SKM-1 (cell line): Measurements from ENCODE around the gene STX5.
"Not testable (repeated sequence)": the region's sequence is repeated elsewhere in the genome, so short reads cannot be mapped to it uniquely, and the experiment has no call there.

Experiments
- DNase-seq: peaks from one replicate; lab custom pipeline; 2025; ENCODE audit not compliant: unreplicated experiment; lab: John Stamatoyannopoulos, UW

STX5 gene

GRCh38 chr11:62854013-62854824 is 22.4 kb upstream of the STX5 start:
- DNase-seq: no peak

DNA sequence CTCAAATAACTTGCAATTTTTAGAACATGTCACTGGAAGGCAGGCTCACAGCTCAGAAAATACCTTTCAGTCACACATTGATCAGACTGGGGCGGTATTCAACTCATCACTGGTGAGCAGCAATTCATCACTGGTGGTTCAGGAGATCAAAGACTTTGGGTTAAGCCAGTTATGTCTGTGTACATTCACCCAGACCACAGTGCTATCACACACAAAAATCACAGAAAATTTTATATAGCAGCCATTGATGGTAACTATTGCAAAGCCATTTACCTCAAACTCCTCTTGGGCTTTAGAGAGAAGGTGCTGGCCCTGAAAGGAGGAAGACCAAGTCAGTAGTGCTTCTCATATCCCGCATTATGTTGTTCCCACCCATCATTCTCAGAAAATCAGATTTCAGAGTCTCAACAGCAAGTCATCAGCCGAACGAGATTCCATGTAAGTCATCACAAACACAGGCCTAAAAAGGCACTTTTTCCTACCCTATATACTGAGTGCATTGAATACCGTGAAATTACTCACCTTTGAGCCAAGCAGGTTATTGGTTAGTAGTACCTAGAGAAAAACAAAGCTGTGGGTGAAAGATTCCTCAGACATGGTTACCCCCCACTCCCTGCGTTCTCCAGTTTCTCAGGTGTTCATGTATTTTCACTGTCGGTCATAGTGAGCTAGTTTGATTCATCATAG is 21.6 kb upstream of the STX5 start:
- DNase-seq: no peak

- no peak for DNase-seq
Measured at GRCh38 chr11:62852523-62853188, 20.8 kb upstream of the STX5 start.

GRCh38 chr11:62851807-62852522 is 20.1 kb upstream of the STX5 start:
- DNase-seq: no peak

GRCh38 chr11:62850911-62851806 is 19.3 kb upstream of the STX5 start:
- DNase-seq: no peak

GRCh38 chr11:62847767-62848314 is 16.0 kb upstream of the STX5 start:
- DNase-seq: no peak

GRCh38 chr11:62846177-62846576 is 14.3 kb upstream of the STX5 start:
- DNase-seq: no peak

- no peak for DNase-seq
Measured at GRCh38 chr11:62844154-62844553, 12.3 kb upstream of the STX5 start.

- DNase-seq: no peak
Measured at GRCh38 chr11:62843466-62843865, 11.6 kb upstream of the STX5 start.

- not testable (repeated sequence) for DNase-seq
Measured at GRCh38 chr11:62842891-62843290, 11.0 kb upstream of the STX5 start.

- DNase-seq: no peak
Measured at GRCh38 chr11:62842171-62842741, 10.4 kb upstream of the STX5 start.

GRCh38 chr11:62841361-62842170 is 9.7 kb upstream of the STX5 start:
- DNase-seq: peak; percentile 99

DNA sequence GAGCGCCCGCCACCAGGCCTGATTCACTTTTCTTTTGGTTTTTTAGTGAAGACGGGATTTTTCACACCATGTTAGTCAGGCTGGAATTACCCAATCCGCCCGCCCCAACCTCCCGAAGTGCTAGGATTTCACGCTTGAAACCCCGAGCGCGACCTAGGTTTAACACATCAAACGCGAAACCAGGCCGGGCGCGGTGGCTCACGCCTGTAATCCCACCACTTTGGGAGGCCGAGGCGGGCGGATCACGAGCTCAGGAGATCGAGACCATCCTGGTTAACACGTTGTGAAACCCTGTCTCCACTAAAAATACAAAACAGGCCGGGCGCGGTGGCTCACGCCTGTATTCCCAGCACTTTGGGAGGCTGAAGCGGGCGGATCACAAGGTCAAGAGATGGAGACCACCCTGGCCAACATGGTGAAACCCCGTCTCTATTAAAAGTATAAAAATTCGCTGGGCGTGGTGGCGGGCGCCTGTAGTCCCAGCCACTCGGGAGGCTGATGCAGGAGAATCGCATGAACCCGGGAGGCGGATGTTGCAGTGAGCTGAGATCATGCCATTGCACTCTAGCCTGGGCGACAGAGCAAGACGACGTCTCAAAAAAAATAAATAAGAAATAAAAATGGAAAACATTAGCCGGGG is 9.0 kb upstream of the STX5 start:
- DNase-seq: not testable (repeated sequence)

DNA sequence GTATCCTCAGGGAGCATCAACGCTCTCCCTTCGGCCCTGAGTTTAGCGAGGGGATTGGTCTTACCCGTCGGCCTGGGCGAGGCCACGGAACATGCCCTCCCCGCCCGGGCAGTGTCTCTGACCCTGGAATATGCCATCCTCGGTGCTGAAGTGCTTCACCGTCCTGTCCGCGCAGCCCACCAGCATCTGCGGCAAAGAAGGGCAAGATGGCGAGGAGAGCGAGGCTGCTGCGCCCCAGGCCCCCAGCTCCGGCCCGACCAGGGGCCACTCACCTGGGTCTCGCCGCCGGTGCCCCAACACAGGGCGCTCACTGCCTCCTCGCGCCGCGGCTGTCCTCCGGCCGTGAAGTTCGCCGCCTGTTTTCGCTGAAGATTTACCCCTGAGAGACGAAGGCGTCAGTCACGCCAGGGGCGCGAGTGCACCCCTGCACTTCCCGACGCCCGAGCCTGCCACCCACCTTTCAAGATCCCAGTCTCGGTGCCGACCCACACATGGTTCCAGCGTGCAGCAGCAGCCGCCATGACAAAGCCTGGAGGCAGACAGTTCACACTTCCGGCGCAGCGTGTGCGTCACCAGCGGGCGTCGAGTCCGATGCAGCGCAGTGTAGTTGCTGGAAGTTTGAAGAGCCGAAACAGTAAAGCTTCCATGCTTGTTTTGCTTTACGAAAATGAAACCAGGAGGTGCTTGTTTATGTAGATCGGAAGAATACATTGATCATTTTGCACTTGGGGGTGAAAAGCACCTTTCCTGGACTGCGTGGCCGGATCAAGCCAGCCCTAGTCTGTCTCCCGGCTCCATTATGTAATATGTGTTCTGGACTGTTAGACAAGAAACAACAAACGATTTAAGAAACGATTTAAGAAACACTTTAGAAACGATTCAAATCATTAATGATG is 7.4 kb upstream of the STX5 start, which contains the start of gene WDR74:
TSS of gene WDR74 (minus strand) at position 541 of the 896 bp plus-strand sequence. CDS start at position 521, 20 bp downstream.
- DNase-seq: peak; percentile 68

DNA sequence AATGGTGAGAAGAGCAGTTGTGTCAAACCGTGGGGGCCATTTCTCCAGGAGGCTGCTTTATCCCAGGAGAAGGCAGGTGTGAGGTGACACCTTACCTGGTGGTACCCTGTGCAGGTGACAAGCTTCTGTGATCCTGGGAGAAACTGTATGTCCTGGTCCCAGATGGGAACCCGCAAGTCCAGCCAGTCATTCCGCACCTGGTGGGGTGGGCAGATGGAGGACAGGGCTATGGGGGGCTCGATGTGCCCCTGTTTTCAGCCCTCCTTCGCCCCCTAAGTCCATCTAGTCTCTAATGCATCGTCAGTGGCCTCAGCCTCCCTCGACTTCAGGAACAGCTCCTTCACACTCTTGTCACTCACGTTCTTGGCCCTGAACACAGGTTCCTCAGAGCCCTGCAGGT is 3.5 kb upstream of the STX5 start:
- no peak for DNase-seq

DNA sequence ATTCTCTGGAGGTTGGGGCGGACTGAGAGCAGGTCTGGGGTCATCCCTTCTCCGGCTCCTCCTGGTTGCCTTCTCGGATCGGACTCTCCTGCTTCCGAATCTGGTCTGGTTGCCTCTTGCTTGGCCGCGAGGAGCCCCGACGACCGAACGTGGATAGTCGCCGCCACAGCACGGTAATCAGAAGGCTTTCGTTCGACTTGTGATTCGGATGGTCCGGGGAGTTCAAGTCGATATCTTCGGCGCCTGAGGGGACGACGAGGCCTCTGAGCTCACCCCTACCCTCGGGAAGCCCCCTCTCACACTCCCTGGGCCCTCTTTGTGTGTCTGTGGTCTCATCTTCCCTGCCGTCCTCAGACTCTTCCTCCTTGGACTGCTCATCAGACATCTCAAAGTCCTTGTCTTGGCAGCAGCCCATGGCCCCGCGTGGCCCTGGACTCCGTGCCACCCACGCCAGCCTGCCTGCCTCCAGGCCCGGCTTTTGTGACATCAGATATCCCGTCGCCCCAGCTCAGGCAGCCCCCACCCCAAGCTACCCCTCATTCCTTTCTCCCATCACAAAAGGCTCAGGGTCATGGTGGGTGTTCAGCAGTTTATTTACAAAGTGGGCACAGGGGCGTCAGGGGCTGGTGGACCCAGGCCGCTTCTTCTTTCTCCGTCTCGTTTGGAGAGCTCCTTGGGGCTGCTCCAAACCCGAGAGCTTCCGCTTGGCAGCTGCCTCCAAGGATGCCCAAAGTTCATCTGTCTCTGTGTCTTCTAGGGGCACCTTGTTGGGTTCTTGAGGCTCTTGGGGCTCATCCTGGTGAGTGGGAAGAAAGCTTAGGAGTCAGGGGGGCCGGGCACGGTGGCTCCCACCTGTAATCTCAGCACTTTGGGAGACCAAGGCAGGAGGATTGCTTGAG is 734 bp upstream of the STX5 start, which contains the start of gene TEX54:
TSS of gene TEX54 (minus strand) at position 506 of the 899 bp plus-strand sequence.
- DNase-seq: no peak
